Calu3 (cell line): ENCODE data around the gene MED12. TPM values are rescaled to one million over a fixed set of nuclear protein-coding genes. Genes with fewer than 3 reads are reported as not detected.
A peak's percentile ranks its signal among the peaks of the same experiment; 100 is the strongest.

Experiments
- BruUV-seq: library from RNA; stranded (reverse); fragments of 400-500 nt; replicated peaks from 2 replicates; lab custom pipeline; 2021; lab: Mats Ljungman, UMichigan
- CTCF ChIA-PET: fragments of 300-600 bp; sonication (Branson Sonifier 250); formaldehyde crosslinking; loops from one replicate; lab custom pipeline; 2022; ENCODE audit warnings: antibody characterized with exemption; lab: Charles Lee
- DNase-seq: peaks from one replicate; pipeline ENCODE4 v3.0.0; 2022
- H3K27ac Mint-ChIP-seq: one replicate; pipeline ENCODE4 v1.8.0; 2022; ENCODE audit warnings: mixed read lengths; ENCODE audit not compliant: unreplicated experiment
- H3K27me3 Mint-ChIP-seq: one replicate; pipeline ENCODE4 v1.8.0; 2022; ENCODE audit warnings: mixed read lengths; ENCODE audit not compliant: unreplicated experiment
- H3K36me3 Mint-ChIP-seq: one replicate; pipeline ENCODE4 v1.8.0; 2022; ENCODE audit warnings: mild to moderate bottlenecking, moderate library complexity, mixed read lengths; ENCODE audit not compliant: insufficient read depth, unreplicated experiment
- H3K4me1 Mint-ChIP-seq: one replicate; pipeline ENCODE4 v1.8.0; 2022; ENCODE audit warnings: mild to moderate bottlenecking, low read depth, mixed read lengths; ENCODE audit not compliant: unreplicated experiment
- H3K4me3 Mint-ChIP-seq: one replicate; pipeline ENCODE4 v1.8.0; 2022; ENCODE audit warnings: mild to moderate bottlenecking, low read depth, moderate library complexity, mixed read lengths; ENCODE audit not compliant: unreplicated experiment
- H3K9me3 Mint-ChIP-seq: one replicate; pipeline ENCODE4 v1.8.0; 2022; ENCODE audit warnings: low read depth, mixed read lengths; ENCODE audit not compliant: unreplicated experiment
- CTCF ChIP-seq: fragments of 200-600 bp; IDR thresholded peaks from one replicate; pipeline ENCODE4 v1.8.0; 2022; ENCODE audit warnings: antibody characterized with exemption; ENCODE audit not compliant: unreplicated experiment
- intact Hi-C: fragments of 100-400 bp; cut with micrococcal nuclease; formaldehyde crosslinking; loops from one replicate; pipeline ENCODE4 v1.10.0; 2022; ENCODE audit not compliant: unreplicated experiment
- total RNA-seq: library from RNA; stranded (reverse); gene quantifications from 2 replicates; pipeline ENCODE4 v1.2.3, GENCODE V29; 2022

Gene MED12
- total RNA-seq, 1 experiment from 2014 or later = 56.2 TPM

GRCh38 chrX:71117358-71117757 lies 1.0 kb upstream of the MED12 start:
- H3K27me3 Mint-ChIP-seq = no peaks in the 10 kb centered on the region
- H3K9me3 Mint-ChIP-seq = no peaks in the 10 kb centered on the region
- DNase-seq = no peak
- intact Hi-C loops = no loop called here
- TF ChIP-seq CTCF = no peak
- H3K27ac Mint-ChIP-seq = no peak overlapping the region
- no TSS peak for BruUV-seq
- CTCF ChIA-PET = no interaction called here
- H3K4me1 Mint-ChIP-seq = peaks cover 2% of the 10 kb centered on the region
- no peak overlapping the region for H3K4me3 Mint-ChIP-seq
- H3K36me3 Mint-ChIP-seq = peaks cover 26% of the 10 kb centered on the region

- DNase-seq = no peak
- H3K4me3 Mint-ChIP-seq = peak overlapping the region; percentile 82
- peaks cover 26% of the 10 kb centered on the region for H3K36me3 Mint-ChIP-seq
- CTCF ChIA-PET = interaction anchor here (0.7 to 1.5 kb wide), 2 partner anchors 11 to 469 kb away, joined by 3 read pairs; no protein-coding TSS in a partner anchor
- BruUV-seq = no TSS peak
- peak overlapping the region; percentile 70 for H3K27ac Mint-ChIP-seq
- TF ChIP-seq CTCF = no peak
- no peaks in the 10 kb centered on the region for H3K9me3 Mint-ChIP-seq
- H3K27me3 Mint-ChIP-seq = no peaks in the 10 kb centered on the region
- H3K4me1 Mint-ChIP-seq = no peaks in the 10 kb centered on the region
- intact Hi-C loops = no loop called here
These were observed 664 bp downstream of the MED12 start for GRCh38 chrX:71118985-71119535.

- H3K4me3 Mint-ChIP-seq = no peak overlapping the region
- H3K36me3 Mint-ChIP-seq = peaks cover 34% of the 10 kb centered on the region
- no peaks in the 10 kb centered on the region for H3K9me3 Mint-ChIP-seq
- H3K4me1 Mint-ChIP-seq = no peaks in the 10 kb centered on the region
- intact Hi-C loops = loop anchor here (2.0 kb wide), 1 partner anchor 127 kb away; no protein-coding TSS in a partner anchor
- no peak for DNase-seq
- no peaks in the 10 kb centered on the region for H3K27me3 Mint-ChIP-seq
- no peak overlapping the region for H3K27ac Mint-ChIP-seq
- no peak for TF ChIP-seq CTCF
- no TSS peak for BruUV-seq
- CTCF ChIA-PET = no interaction called here
These were observed 9.9 kb downstream of the MED12 start for GRCh38 chrX:71128166-71128833.

GRCh38 chrX:71128915-71129765 lies 10.7 kb downstream of the MED12 start:
- Mint-ChIP-seq H3K27me3 (no peaks in the 10 kb centered on the region), H3K9me3 (no peaks in the 10 kb centered on the region), H3K27ac (no peak overlapping the region), H3K4me1 (no peaks in the 10 kb centered on the region), H3K4me3 (no peak overlapping the region), H3K36me3 (peaks cover 34% of the 10 kb centered on the region)
- BruUV-seq = no TSS peak
- peak; percentile 73 for DNase-seq
- peak; percentile 73 for TF ChIP-seq CTCF
- CTCF ChIA-PET = interaction anchor here (1.5 kb wide), 1 partner anchor 9 kb away, joined by 3 read pairs; no protein-coding TSS in a partner anchor
- intact Hi-C loops = loop anchor here (2.0 kb wide), 1 partner anchor 128 kb away; no protein-coding TSS in a partner anchor
